Activated CD4-positive, alpha-beta T cell treated with anti-CD3 and anti-CD28 coated beads for 48 hours (primary cell): ENCODE data around the gene INSYN2B.
"Not testable (repeated sequence)": the region's sequence is repeated elsewhere in the genome, so short reads cannot be mapped to it uniquely, and the experiment has no call there.

Source experiments
- DNase-seq: peaks from one replicate; pipeline ENCODE4 v3.0.0-alpha.2; 2020

Gene INSYN2B

GRCh38 chr5:169840405-169840804, 139.9 kb downstream of the INSYN2B start:
- DNase-seq: no peak

- DNase-seq: no peak
These were observed 141.6 kb downstream of the INSYN2B start for GRCh38 chr5:169838688-169839087.

GRCh38 chr5:169837686-169838085, 142.6 kb downstream of the INSYN2B start:
- no peak for DNase-seq

GRCh38 chr5:169836835-169837536, 143.3 kb downstream of the INSYN2B start:
- DNase-seq: no peak

GRCh38 chr5:169834540-169834939, 145.8 kb downstream of the INSYN2B start:
- not testable (repeated sequence) for DNase-seq

- DNase-seq: not testable (repeated sequence)
These were observed 146.5 kb downstream of the INSYN2B start for GRCh38 chr5:169833681-169834292.

GRCh38 chr5:169832845-169833244, 147.4 kb downstream of the INSYN2B start:
- DNase-seq: no peak

- DNase-seq: no peak
These were observed 148.0 kb downstream of the INSYN2B start for GRCh38 chr5:169832304-169832703.

- DNase-seq: no peak
These were observed 149.0 kb downstream of the INSYN2B start for GRCh38 chr5:169831331-169831730.

GRCh38 chr5:169828385-169828784, 151.9 kb downstream of the INSYN2B start:
- DNase-seq: no peak

- no peak for DNase-seq
These were observed 152.5 kb downstream of the INSYN2B start for GRCh38 chr5:169827769-169828168.

GRCh38 chr5:169826618-169827017, 153.7 kb downstream of the INSYN2B start:
- DNase-seq: no peak

- DNase-seq: no peak
These were observed 163.3 kb downstream of the INSYN2B start for GRCh38 chr5:169817031-169817430.

- DNase-seq: no peak
These were observed 165.8 kb downstream of the INSYN2B start for GRCh38 chr5:169814522-169814921.
